HG02610 (cell line): ENCODE results near the gene EYA2.

Experiments used
- ATAC-seq: cut with Tn5 transposase; IDR thresholded peaks from one replicate; pipeline ENCODE4 v1.9.1; 2021; ENCODE audit warnings: mild to moderate bottlenecking, moderate library complexity; ENCODE audit not compliant: unreplicated experiment

The EYA2 gene

DNA sequence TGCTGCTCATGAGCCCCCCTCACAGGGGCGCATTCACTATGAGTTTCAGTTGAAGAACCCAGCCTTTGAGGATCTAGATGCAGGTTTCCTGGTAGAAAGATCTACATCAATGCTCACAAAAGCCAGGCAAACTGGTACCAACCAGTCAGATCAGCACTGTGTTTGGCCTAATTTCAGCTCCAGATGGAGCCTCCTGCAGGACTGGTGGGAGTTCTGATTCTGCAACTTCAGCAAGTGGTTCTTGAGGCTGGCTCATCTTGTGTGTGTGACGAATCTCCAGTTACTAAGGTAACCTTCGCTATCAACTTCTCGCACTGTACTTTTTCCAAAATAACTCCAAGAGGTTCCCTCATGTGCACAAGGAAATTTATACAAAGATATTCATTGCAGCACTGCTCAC is 343.1 kb downstream of the EYA2 start:
- no peak for ATAC-seq
